ENCODE results near the gene APMAP.

Gene APMAP

GRCh38 chr20:24951536-24952083, 40.9 kb downstream of the APMAP start:
- Histone ChIP-seq H4K20me1 (ENCODE audit: insufficient read depth) (no peaks in the 10 kb centered on the region), H3K4me2 (no peak overlapping the region), H2AFZ (ENCODE audit: low read depth) (no peak overlapping the region), H3K9ac (no peak overlapping the region), H3K79me2 (ENCODE audit: insufficient read depth, low read depth) (no peaks in the 10 kb centered on the region), H3K36me3 (ENCODE audit: insufficient read depth) (no peaks in the 10 kb centered on the region), H3K4me1 (ENCODE audit: low read depth, poor library complexity, severe bottlenecking) (no peaks in the 10 kb centered on the region), H3K27me3 (ENCODE audit: insufficient read depth, low read depth) (no peaks in the 10 kb centered on the region), H3K27ac (no peak overlapping the region), H3K4me3 (IDR thresholded peaks at IDR 0.05; ENCODE audit: insufficient read depth, low read depth, low read length) (no peak overlapping the region)
- no peak for TF ChIP-seq CTCF (conservative IDR thresholded peaks at IDR 0.05; ENCODE audit: low read depth, low read length)

GRCh38 chr20:24950836-24951525, 41.6 kb downstream of the APMAP start:
- Histone ChIP-seq H4K20me1 (ENCODE audit: insufficient read depth) (no peaks in the 10 kb centered on the region), H3K4me2 (no peak overlapping the region), H3K4me3 (IDR thresholded peaks at IDR 0.05; ENCODE audit: insufficient read depth, low read depth, low read length) (no peak overlapping the region), H3K27ac (no peak overlapping the region), H3K79me2 (ENCODE audit: insufficient read depth, low read depth) (no peaks in the 10 kb centered on the region), H2AFZ (ENCODE audit: low read depth) (no peak overlapping the region), H3K4me1 (ENCODE audit: low read depth, poor library complexity, severe bottlenecking) (no peaks in the 10 kb centered on the region), H3K36me3 (ENCODE audit: insufficient read depth) (no peaks in the 10 kb centered on the region), H3K27me3 (ENCODE audit: insufficient read depth, low read depth) (no peaks in the 10 kb centered on the region), H3K9ac (no peak overlapping the region)
- TF ChIP-seq CTCF (conservative IDR thresholded peaks at IDR 0.05; ENCODE audit: low read depth, low read length): no peak

- Histone ChIP-seq H2AFZ (ENCODE audit: low read depth) (no peak overlapping the region), H3K4me1 (ENCODE audit: low read depth, poor library complexity, severe bottlenecking) (no peaks in the 10 kb centered on the region), H3K4me3 (IDR thresholded peaks at IDR 0.05; ENCODE audit: insufficient read depth, low read depth, low read length) (no peak overlapping the region), H3K9ac (no peak overlapping the region), H4K20me1 (ENCODE audit: insufficient read depth) (no peaks in the 10 kb centered on the region), H3K36me3 (ENCODE audit: insufficient read depth) (no peaks in the 10 kb centered on the region), H3K27ac (no peak overlapping the region), H3K79me2 (ENCODE audit: insufficient read depth, low read depth) (no peaks in the 10 kb centered on the region), H3K4me2 (no peak overlapping the region), H3K27me3 (ENCODE audit: insufficient read depth, low read depth) (no peaks in the 10 kb centered on the region)
- TF ChIP-seq CTCF (conservative IDR thresholded peaks at IDR 0.05; ENCODE audit: low read depth, low read length): no peak
These were observed 42.3 kb downstream of the APMAP start for GRCh38 chr20:24950128-24950835.

- H3K36me3 ChIP-seq (ENCODE audit: insufficient read depth): no peaks in the 10 kb centered on the region
- H2AFZ ChIP-seq (ENCODE audit: low read depth): no peak overlapping the region
- no peak for TF ChIP-seq CTCF (conservative IDR thresholded peaks at IDR 0.05; ENCODE audit: low read depth, low read length)
- H3K9ac ChIP-seq: no peak overlapping the region
- H3K27ac ChIP-seq: no peak overlapping the region
- H4K20me1 ChIP-seq (ENCODE audit: insufficient read depth): no peaks in the 10 kb centered on the region
- H3K79me2 ChIP-seq (ENCODE audit: insufficient read depth, low read depth): no peaks in the 10 kb centered on the region
- H3K27me3 ChIP-seq (ENCODE audit: insufficient read depth, low read depth): no peaks in the 10 kb centered on the region
- no peak overlapping the region for H3K4me3 ChIP-seq (IDR thresholded peaks at IDR 0.05; ENCODE audit: insufficient read depth, low read depth, low read length)
- no peaks in the 10 kb centered on the region for H3K4me1 ChIP-seq (ENCODE audit: low read depth, poor library complexity, severe bottlenecking)
- no peak overlapping the region for H3K4me2 ChIP-seq
These were observed 42.8 kb downstream of the APMAP start for GRCh38 chr20:24949756-24950127.

Data from KMS-11 (cell line).